Measurements from ENCODE around the gene TFB2M.

TFB2M gene

GRCh38 chr1:246532519-246532918 lies 33.5 kb downstream of the TFB2M start:
- H3K27me3 ChIP-seq, result no peaks in the 10 kb centered on the region
- peaks cover 5 to 9% of the 10 kb centered on the region in 2 experiments for H3K4me1 ChIP-seq (ENCODE audit: control insufficient read depth in 1 of 2, insufficient read depth in 1 of 2, low read depth in 1 of 2, low read length in 1 of 2)
- no peaks in the 10 kb centered on the region for H3K36me3 ChIP-seq
- no peaks in the 10 kb centered on the region for H3K9me3 ChIP-seq
- no peak for TF ChIP-seq CTCF (IDR thresholded peaks at IDR 0.05)
- H3K27ac ChIP-seq, result no peak overlapping the region
- no peak overlapping the region for H3K4me3 ChIP-seq (ENCODE audit: low read depth in 1 of 2, low read length in 1 of 2)

GRCh38 chr1:246530482-246530881 lies 35.6 kb downstream of the TFB2M start:
- H3K9me3 ChIP-seq, result no peaks in the 10 kb centered on the region
- H3K27me3 ChIP-seq, result no peaks in the 10 kb centered on the region
- H3K36me3 ChIP-seq, result no peaks in the 10 kb centered on the region
- TF ChIP-seq CTCF (IDR thresholded peaks at IDR 0.05), result no peak
- H3K4me1 ChIP-seq (ENCODE audit: control insufficient read depth in 1 of 2, insufficient read depth in 1 of 2, low read depth in 1 of 2, low read length in 1 of 2), result peaks cover 8 to 18% of the 10 kb centered on the region in 2 experiments
- H3K27ac ChIP-seq, result no peak overlapping the region
- no peak overlapping the region for H3K4me3 ChIP-seq (ENCODE audit: low read depth in 1 of 2, low read length in 1 of 2)

GRCh38 chr1:246528933-246529731 lies 36.9 kb downstream of the TFB2M start:
- peaks cover 8 to 18% of the 10 kb centered on the region in 2 experiments for H3K4me1 ChIP-seq (ENCODE audit: control insufficient read depth in 1 of 2, insufficient read depth in 1 of 2, low read depth in 1 of 2, low read length in 1 of 2)
- no peak for TF ChIP-seq CTCF (IDR thresholded peaks at IDR 0.05)
- no peak overlapping the region for H3K4me3 ChIP-seq (ENCODE audit: low read depth in 1 of 2, low read length in 1 of 2)
- H3K36me3 ChIP-seq, result no peaks in the 10 kb centered on the region
- no peaks in the 10 kb centered on the region for H3K9me3 ChIP-seq
- no peaks in the 10 kb centered on the region for H3K27me3 ChIP-seq
- H3K27ac ChIP-seq, result no peak overlapping the region

GRCh38 chr1:246527402-246528088 lies 38.5 kb downstream of the TFB2M start:
- no peaks in the 10 kb centered on the region for H3K9me3 ChIP-seq
- H3K27ac ChIP-seq, result peak overlapping the region; percentile 87
- no peaks in the 10 kb centered on the region for H3K27me3 ChIP-seq
- peak overlapping the region in 1 of 2 experiments; percentile 9 for H3K4me3 ChIP-seq (ENCODE audit: low read depth in 1 of 2, low read length in 1 of 2)
- no peak for TF ChIP-seq CTCF (IDR thresholded peaks at IDR 0.05)
- H3K4me1 ChIP-seq (ENCODE audit: control insufficient read depth in 1 of 2, insufficient read depth in 1 of 2, low read depth in 1 of 2, low read length in 1 of 2), result peaks cover 8 to 18% of the 10 kb centered on the region in 2 experiments
- no peaks in the 10 kb centered on the region for H3K36me3 ChIP-seq

- no peaks in the 10 kb centered on the region for H3K9me3 ChIP-seq
- H3K27ac ChIP-seq, result peak overlapping the region; percentile 87
- no peaks in the 10 kb centered on the region for H3K27me3 ChIP-seq
- no peak for TF ChIP-seq CTCF (IDR thresholded peaks at IDR 0.05)
- peak overlapping the region in 1 of 2 experiments; percentile 9 for H3K4me3 ChIP-seq (ENCODE audit: low read depth in 1 of 2, low read length in 1 of 2)
- H3K4me1 ChIP-seq (ENCODE audit: control insufficient read depth in 1 of 2, insufficient read depth in 1 of 2, low read depth in 1 of 2, low read length in 1 of 2), result peaks cover 8 to 18% of the 10 kb centered on the region in 2 experiments
- H3K36me3 ChIP-seq, result no peaks in the 10 kb centered on the region
These were observed 39.1 kb downstream of the TFB2M start for GRCh38 chr1:246526915-246527314.

All from neutrophil (primary cell).